A549 treated with GW870086 at 1 μM for 4 hours (cell line): ENCODE measurements around the gene RRP7A. TPM values are rescaled to one million over a fixed set of nuclear protein-coding genes. Genes with fewer than 3 reads are reported as not detected.

Source experiments
- total RNA-seq: library from RNA; stranded (reverse); fragments of 200-300 nt; extraction: Qiagen RNA extraction; gene quantifications from 5 replicates; pipeline ENCODE4 v1.2.3, GENCODE V29; 2022; ENCODE audit warnings: low read depth

The RRP7A gene, protein sequence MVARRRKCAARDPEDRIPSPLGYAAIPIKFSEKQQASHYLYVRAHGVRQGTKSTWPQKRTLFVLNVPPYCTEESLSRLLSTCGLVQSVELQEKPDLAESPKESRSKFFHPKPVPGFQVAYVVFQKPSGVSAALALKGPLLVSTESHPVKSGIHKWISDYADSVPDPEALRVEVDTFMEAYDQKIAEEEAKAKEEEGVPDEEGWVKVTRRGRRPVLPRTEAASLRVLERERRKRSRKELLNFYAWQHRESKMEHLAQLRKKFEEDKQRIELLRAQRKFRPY
- total RNA-seq = 45.1 to 65.1 TPM (median 56.7 TPM) in 5 replicates

DNA sequence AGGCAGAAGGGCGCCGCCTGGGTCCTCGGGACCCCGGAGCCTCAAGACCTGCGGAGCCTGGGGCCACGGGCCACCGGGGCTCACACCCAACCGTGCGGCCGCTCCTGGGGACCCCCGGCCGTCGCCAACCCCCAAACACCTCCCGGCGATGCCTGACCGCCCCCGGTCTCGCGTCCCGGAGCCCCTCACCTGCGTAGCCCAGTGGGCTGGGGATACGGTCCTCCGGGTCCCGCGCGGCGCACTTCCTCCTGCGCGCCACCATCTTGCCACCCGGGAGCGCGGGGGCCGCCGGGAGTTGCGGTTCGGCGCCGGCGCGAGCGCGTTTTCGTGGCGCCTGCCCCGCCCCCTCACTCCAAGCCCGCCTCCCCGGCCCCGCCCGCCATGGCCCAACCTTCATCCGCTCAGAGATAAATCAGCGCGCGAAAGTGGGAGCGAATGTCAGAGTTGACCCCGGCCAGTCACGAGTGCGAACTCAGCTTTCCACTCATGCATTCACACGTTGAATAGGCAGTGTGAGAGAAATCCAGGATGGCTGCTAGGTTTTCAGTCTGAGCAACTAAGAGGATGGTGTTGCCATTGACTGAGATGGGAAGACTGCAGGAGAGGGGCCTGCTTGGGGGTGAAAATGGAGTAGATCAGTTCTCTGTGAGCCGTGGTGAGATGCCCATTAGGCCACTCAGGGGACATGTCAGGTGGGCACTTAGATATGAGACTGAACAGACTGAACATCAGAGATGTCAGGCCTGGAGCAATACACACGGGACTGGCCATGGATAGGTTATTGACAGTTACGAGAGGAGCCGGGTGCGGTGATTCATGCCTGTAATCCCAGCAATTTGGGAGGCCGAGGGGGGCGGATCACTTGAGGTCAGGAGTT is at the start of gene RRP7A:
Gene RRP7A (minus strand): TSS at position 272 of the 877 bp plus-strand sequence. CDS start 10 bp downstream, at position 262.

DNA sequence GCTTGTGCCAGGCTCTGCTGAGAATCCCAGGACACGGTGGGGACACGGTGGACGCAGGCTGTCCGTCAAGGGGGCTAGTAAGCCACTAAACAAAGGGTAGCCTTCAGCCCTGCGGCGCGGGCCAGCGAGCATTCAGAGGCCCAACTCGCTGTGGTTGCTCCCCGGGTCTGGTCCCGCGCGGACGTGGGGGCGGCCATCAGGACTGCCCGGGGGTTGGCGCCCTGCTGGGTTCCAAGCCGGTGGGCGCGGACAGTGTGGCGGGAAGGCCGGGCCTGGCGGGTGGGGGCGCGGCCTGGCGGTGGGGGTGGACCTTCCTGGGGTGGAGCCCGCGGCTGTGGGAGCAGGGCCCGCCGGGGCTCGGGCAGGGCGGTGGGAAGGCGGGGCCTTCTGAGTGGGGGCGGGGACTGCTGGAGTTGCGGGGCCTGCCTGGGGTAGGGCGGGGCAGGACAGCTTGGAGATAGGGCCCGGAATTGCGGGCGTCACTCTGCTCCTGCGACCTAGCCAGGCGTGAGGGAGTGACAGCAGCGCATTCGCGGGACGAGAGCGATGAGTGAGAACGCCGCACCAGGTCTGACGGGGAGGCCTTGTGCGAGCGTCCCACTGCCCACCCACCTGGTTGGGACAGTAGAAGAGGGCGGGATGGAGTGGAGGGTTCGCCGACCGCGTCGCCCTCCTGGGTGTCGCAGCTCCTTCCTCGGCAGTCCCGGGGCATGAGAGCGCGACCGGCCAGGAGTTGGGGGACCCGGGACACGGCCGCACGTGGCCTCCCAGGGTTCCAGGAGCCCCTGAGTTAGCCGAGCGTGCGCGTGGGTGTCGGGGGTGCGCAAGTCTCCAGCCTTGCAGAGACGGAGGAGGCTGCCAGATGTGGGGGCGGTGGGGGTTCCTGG is 34.1 kb upstream of the RRP7A start, which contains the start of gene SERHL2:
Gene SERHL2 (plus strand): TSS at position 482 of the 887 bp plus-strand sequence. CDS start 65 bp downstream, at position 547.

Other genes starting within 250 kb of the RRP7A start
- gene TCF20, start 249.1 kb downstream of the RRP7A start, total RNA-seq = 10.9 to 15.4 TPM (median 13.5 TPM) in 5 replicates
- gene NFAM1, start 87.4 kb downstream of the RRP7A start, total RNA-seq = not detected in 5 replicates
- 0.13 to 0.59 TPM (median 0.24 TPM) in 3 of 5 replicates, not detected in the others for gene SERHL2, start 34.2 kb upstream of the RRP7A start, total RNA-seq
- gene POLDIP3, start 95.1 kb upstream of the RRP7A start, total RNA-seq = 35.5 to 41.8 TPM (median 39.1 TPM) in 5 replicates
- not detected in 5 replicates for gene ATP5MGL, start 120.8 kb upstream of the RRP7A start, total RNA-seq
- gene CYB5R3, start 129.6 kb upstream of the RRP7A start, total RNA-seq = 91.7 to 123 TPM (median 114 TPM) in 5 replicates
- 15.2 to 24.7 TPM (median 24.1 TPM) in 5 replicates for gene A4GALT, start 201.1 kb upstream of the RRP7A start, total RNA-seq